WTC11 (cell line): ENCODE measurements around the gene SLC10A7. TPM values are rescaled to one million over a fixed set of nuclear protein-coding genes. Genes with fewer than 3 reads are reported as not detected.

ENCODE experiments used
- ATAC-seq: fragments of 200-7000 bp; cut with Tn5 transposase; 2 replicates; pipeline ENCODE4 v1.10.0; 2021; ENCODE audit warnings: mild to moderate bottlenecking, moderate library complexity
- CTCF ChIA-PET: fragments of 300-600 bp; sonication (Branson Sonifier 250); formaldehyde crosslinking; loops from one replicate; lab custom pipeline; 2021; ENCODE audit warnings: antibody characterized with exemption; lab: Charles Lee
- POLR2A ChIA-PET: fragments of 350-600 bp; sonication (Branson Sonifier 250); formaldehyde crosslinking; loops from one replicate; lab custom pipeline; 2021; ENCODE audit warnings: antibody characterized with exemption; lab: Charles Lee
- DNase-seq: peaks from one replicate; pipeline ENCODE4 v3.0.0; 2021; ENCODE audit warnings: low spot score
- H3K27ac Mint-ChIP-seq: 2 replicates; pipeline ENCODE4 v1.8.0; 2021; ENCODE audit warnings: mixed read lengths
- H3K27me3 Mint-ChIP-seq: 2 replicates; pipeline ENCODE4 v1.8.0; 2021; ENCODE audit warnings: low read depth, mild to moderate bottlenecking, moderate library complexity, mixed read lengths
- H3K36me3 Mint-ChIP-seq: 2 replicates; pipeline ENCODE4 v1.8.0; 2021; ENCODE audit warnings: mixed read lengths
- H3K4me1 Mint-ChIP-seq: 2 replicates; pipeline ENCODE4 v1.8.0; 2022; ENCODE audit warnings: mixed read lengths
- H3K4me3 Mint-ChIP-seq: 2 replicates; pipeline ENCODE4 v1.8.0; 2021; ENCODE audit warnings: mild to moderate bottlenecking, moderate library complexity, mixed read lengths
- H3K9me3 Mint-ChIP-seq: 2 replicates; pipeline ENCODE4 v1.8.0; 2021; ENCODE audit warnings: mixed read lengths
- ATF1 ChIP-seq: sonication (generic); formaldehyde crosslinking; IDR thresholded peaks from 2 replicates; pipeline ENCODE4 v1.8.1; 2023; ENCODE audit warnings: mild to moderate bottlenecking, moderate library complexity, missing genetic modification reagents
- ATF2 ChIP-seq: sonication (generic); formaldehyde crosslinking; IDR thresholded peaks from 2 replicates; pipeline ENCODE4 v1.8.1; 2022; ENCODE audit warnings: low read depth, missing genetic modification reagents, borderline replicate concordance
- ATF3 ChIP-seq: sonication (generic); formaldehyde crosslinking; conservative IDR thresholded peaks from 2 replicates; pipeline ENCODE4 v1.8.1; 2022; ENCODE audit warnings: mild to moderate bottlenecking, missing genetic modification reagents
- CREB1 ChIP-seq: sonication (generic); formaldehyde crosslinking; IDR thresholded peaks from 2 replicates; pipeline ENCODE4 v1.8.0; 2023; ENCODE audit warnings: mild to moderate bottlenecking, missing genetic modification reagents
- E2F1 ChIP-seq: sonication (generic); formaldehyde crosslinking; IDR thresholded peaks from 2 replicates; pipeline ENCODE4 v1.8.0; 2022; ENCODE audit warnings: mild to moderate bottlenecking, missing genetic modification reagents
- ELF4 ChIP-seq: sonication (generic); formaldehyde crosslinking; IDR thresholded peaks from 2 replicates; pipeline ENCODE4 v1.8.1; 2022; ENCODE audit warnings: low read depth, mild to moderate bottlenecking, moderate library complexity, missing genetic modification reagents
- ETV6 ChIP-seq: sonication (generic); formaldehyde crosslinking; IDR thresholded peaks from 2 replicates; pipeline ENCODE4 v1.8.1; 2022; ENCODE audit warnings: mild to moderate bottlenecking, missing genetic modification reagents
- FOXP4 ChIP-seq: sonication (generic); formaldehyde crosslinking; IDR thresholded peaks from 2 replicates; pipeline ENCODE4 v1.8.0; 2022; ENCODE audit warnings: mild to moderate bottlenecking, missing genetic modification reagents
- IRF2 ChIP-seq: sonication (generic); formaldehyde crosslinking; IDR thresholded peaks from 2 replicates; pipeline ENCODE4 v1.8.0; 2022; ENCODE audit warnings: low read depth, missing genetic modification reagents, borderline replicate concordance
- JAZF1 ChIP-seq: fragments of 250-450 bp; sonication (Bioruptor Pico); IDR thresholded peaks from 2 replicates; pipeline ENCODE4 v1.9.0; 2021; ENCODE audit warnings: moderate library complexity, mild to moderate bottlenecking, inconsistent platforms
- MLX ChIP-seq: sonication (generic); formaldehyde crosslinking; IDR thresholded peaks from 2 replicates; pipeline ENCODE4 v1.8.1; 2023; ENCODE audit warnings: mild to moderate bottlenecking, missing genetic modification reagents, moderate library complexity
- NFATC4 ChIP-seq: fragments of 250-450 bp; sonication (Bioruptor Pico); IDR thresholded peaks from 2 replicates; pipeline ENCODE4 v1.9.0; 2021; ENCODE audit warnings: mild to moderate bottlenecking
- NR2C2 ChIP-seq: sonication (generic); formaldehyde crosslinking; IDR thresholded peaks from 2 replicates; pipeline ENCODE4 v1.8.0; 2022; ENCODE audit warnings: mild to moderate bottlenecking, missing genetic modification reagents
- PRRX2 ChIP-seq: fragments of 250-450 bp; sonication (Bioruptor Pico); IDR thresholded peaks from 2 replicates; pipeline ENCODE4 v1.8.0; 2021; ENCODE audit warnings: mild to moderate bottlenecking
- SMAD4 ChIP-seq: sonication (generic); formaldehyde crosslinking; IDR thresholded peaks from 2 replicates; pipeline ENCODE4 v1.8.0; 2022; ENCODE audit warnings: mild to moderate bottlenecking, missing genetic modification reagents
- TCF7 ChIP-seq: sonication (generic); formaldehyde crosslinking; IDR thresholded peaks from 2 replicates; pipeline ENCODE4 v1.8.0; 2022; ENCODE audit warnings: mild to moderate bottlenecking, low read depth, missing genetic modification reagents, moderate library complexity
- USF1 ChIP-seq: sonication (generic); formaldehyde crosslinking; IDR thresholded peaks from 2 replicates; pipeline ENCODE4 v1.8.0; 2022; ENCODE audit warnings: mild to moderate bottlenecking, missing genetic modification reagents
- ZNF232 ChIP-seq: sonication (generic); formaldehyde crosslinking; IDR thresholded peaks from 2 replicates; pipeline ENCODE4 v1.8.0; 2022; ENCODE audit warnings: mild to moderate bottlenecking, missing genetic modification reagents
- ZNF425 ChIP-seq: fragments of 250-450 bp; sonication (Bioruptor Pico); conservative IDR thresholded peaks from 2 replicates; pipeline ENCODE4 v1.9.0; 2021; ENCODE audit warnings: mild to moderate bottlenecking
- ZSCAN18 ChIP-seq: fragments of 250-450 bp; sonication (Bioruptor Pico); IDR thresholded peaks from 2 replicates; pipeline ENCODE4 v2.1.2; 2022; ENCODE audit warnings: mild to moderate bottlenecking, moderate library complexity
- total RNA-seq: library from RNA; stranded (reverse); gene quantifications from 3 replicates; pipeline ENCODE4 v1.2.3, GENCODE V29; 2021

Gene SLC10A7
- total RNA-seq, 1 experiment from 2014 or later = 5.0 TPM

GRCh38 chr4:146534178-146534577 lies 12.4 kb upstream of the SLC10A7 start (continued):
- TF ChIP-seq ATF3 (CRISPR knock-in tag) (no peak), USF1 (CRISPR knock-in tag) (no peak), ATF2 (CRISPR knock-in tag) (no peak)

- Mint-ChIP-seq H3K4me1 (peaks cover 6% of the 10 kb centered on the region), H3K36me3 (no peaks in the 10 kb centered on the region)
- POLR2A ChIA-PET = interaction anchor here (0.7 kb wide), 1 partner anchor 402 kb away, joined by 5 read pairs; no protein-coding TSS in a partner anchor
Observed at GRCh38 chr4:146525754-146526153, 4.0 kb upstream of the SLC10A7 start.

More at GRCh38 chr4:146525754-146526153, 4.0 kb upstream of the SLC10A7 start:
- H3K27ac Mint-ChIP-seq = no peak overlapping the region
- no peak for ATAC-seq
- no peak for DNase-seq
- CTCF ChIA-PET = no interaction called here
- no peak overlapping the region for H3K4me3 Mint-ChIP-seq
- peaks cover 18% of the 10 kb centered on the region for H3K27me3 Mint-ChIP-seq
- no peaks in the 10 kb centered on the region for H3K9me3 Mint-ChIP-seq
- TF ChIP-seq NR2C2 (no peak), ELF4 (no peak), ETV6 (no peak), ZSCAN18 (no peak), NFATC4 (CRISPR knock-in tag) (no peak), ZNF425 (no peak), ATF1 (no peak), TCF7 (CRISPR knock-in tag) (no peak), SMAD4 (CRISPR knock-in tag) (no peak), ZNF232 (CRISPR knock-in tag) (no peak), IRF2 (CRISPR knock-in tag) (no peak), FOXP4 (CRISPR knock-in tag) (no peak), CREB1 (CRISPR knock-in tag) (no peak), MLX (CRISPR knock-in tag) (no peak), E2F1 (CRISPR knock-in tag) (no peak), JAZF1 (CRISPR knock-in tag) (no peak), PRRX2 (CRISPR knock-in tag) (no peak)
